NT2/D1 (cell line): ENCODE results near the gene LAMB4.

Experiments
- SUZ12 ChIP-seq: IDR thresholded peaks from 2 replicates; pipeline ENCODE4 v1.6.1; 2011; ENCODE audit not compliant: insufficient read length, insufficient read depth; ENCODE audit errors: extremely low read depth
- YY1 ChIP-seq: IDR thresholded peaks from 2 replicates; pipeline ENCODE4 v1.6.1; 2011; ENCODE audit not compliant: insufficient read length, insufficient read depth
- ZNF274 ChIP-seq: IDR thresholded peaks from 2 replicates; pipeline ENCODE4 v1.6.1; 2011; ENCODE audit warnings: mild to moderate bottlenecking, low read depth, low read length

DNA sequence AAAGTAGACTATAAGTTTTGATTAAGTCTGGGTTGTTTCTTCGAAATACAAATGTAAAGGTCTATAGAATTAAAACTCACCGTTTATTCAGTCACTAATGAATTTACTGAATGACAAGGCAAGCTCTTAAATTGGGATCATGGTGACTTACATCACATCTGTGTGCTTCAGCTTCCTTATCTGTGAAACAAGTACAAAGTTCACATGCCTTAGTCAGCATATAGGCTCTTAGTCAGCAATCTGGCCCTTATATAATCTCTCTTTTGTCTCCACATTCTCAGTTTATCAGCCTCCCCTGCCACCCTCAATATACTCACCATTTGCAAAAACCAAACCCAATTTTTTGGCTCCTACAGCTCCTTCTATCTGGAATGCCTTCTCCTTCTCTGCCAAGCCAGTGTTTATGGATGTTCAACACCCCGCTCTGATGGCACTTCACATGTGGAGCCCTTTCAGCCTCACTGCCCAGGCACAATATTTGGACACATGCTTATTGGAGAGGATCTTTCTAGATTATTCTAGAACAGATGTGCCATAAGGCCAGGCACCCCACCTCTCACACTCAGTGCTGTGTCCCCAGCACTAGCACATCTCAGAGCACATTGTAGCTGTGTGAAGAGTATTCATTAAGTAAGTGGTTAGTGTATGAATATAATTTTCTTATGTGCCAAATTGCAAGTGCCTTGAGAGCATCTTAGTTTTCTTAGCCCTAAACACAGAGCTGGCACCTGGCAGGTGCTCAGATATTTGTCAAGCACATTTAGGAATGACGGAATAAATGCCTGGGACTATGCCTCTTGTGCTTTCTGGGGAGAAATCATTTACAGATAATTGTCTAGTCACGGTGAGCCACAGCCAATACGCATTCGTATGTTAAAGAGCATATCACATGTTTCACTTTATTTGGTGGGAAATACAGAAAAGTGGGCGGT is 117.4 kb downstream of the LAMB4 start:
- TF ChIP-seq YY1 (no peak), ZNF274 (no peak), SUZ12 (no peak)
